Measurements from ENCODE around the gene PDK3.

PDK3 gene

GRCh38 chrX:24553011-24553410 is 87.9 kb downstream of the PDK3 start:
- no peak for DNase-seq (ENCODE audit: low spot score)

- DNase-seq (ENCODE audit: low spot score) = peak; percentile 18
Observed at GRCh38 chrX:24561121-24561520, 96.0 kb downstream of the PDK3 start.

GRCh38 chrX:24563291-24564010 is 98.4 kb downstream of the PDK3 start:
- DNase-seq (ENCODE audit: low spot score) = no peak

GRCh38 chrX:24566240-24566639 is 101.2 kb downstream of the PDK3 start:
- no peak for DNase-seq (ENCODE audit: low spot score)

- DNase-seq (ENCODE audit: low spot score) = no peak
Observed at GRCh38 chrX:24567169-24567568, 102.1 kb downstream of the PDK3 start.

- no peak for DNase-seq (ENCODE audit: low spot score)
Observed at GRCh38 chrX:24574743-24575142, 109.7 kb downstream of the PDK3 start.

- DNase-seq (ENCODE audit: low spot score) = no peak
Observed at GRCh38 chrX:24575496-24575895, 110.4 kb downstream of the PDK3 start.

GRCh38 chrX:24577091-24577490 is 112.0 kb downstream of the PDK3 start:
- no peak for DNase-seq (ENCODE audit: low spot score)
